Measurements from ENCODE around the gene BACE2. TPM values are rescaled to one million over a fixed set of nuclear protein-coding genes. Genes with fewer than 3 reads are reported as not detected.

The BACE2 gene
- total and polyA plus RNA-seq, 2 donors (not counting 1 experiment from before 2014, with no cell fraction given) = 18.4 to 40.8 TPM

- H4K20me1 ChIP-seq (ENCODE audit: control insufficient read depth, insufficient read depth, low read length, poor library complexity, severe bottlenecking) = no peaks in the 10 kb centered on the region
- no peak overlapping the region for H3K4me2 ChIP-seq (replicated peaks; ENCODE audit: low read depth, low read length, poor library complexity, severe bottlenecking)
- H3K27me3 ChIP-seq (replicated peaks in 1 of 4; ENCODE audit: control extremely low read depth in 1 of 4, control insufficient read depth in 3 of 4, insufficient read depth in 4 of 4, low read length in 3 of 4) = peaks cover 0 to 27% (median 10%) of the 10 kb centered on the region in 4 experiments
- 75% methylated on average over 20 of the region's 24 CpGs for WGBS (ENCODE audit: insufficient coverage)
- no peak overlapping the region for H3K4me3 ChIP-seq (ENCODE audit: control extremely low read depth in 1 of 5, extremely low read depth in 1 of 5, insufficient read depth in 1 of 5, low read depth in 2 of 5, low read length in 4 of 5)
- CTCF ChIA-PET = no interaction called here
- no peak overlapping the region for H3K9ac ChIP-seq (ENCODE audit: low read length)
- no peak for DNase-seq
- Mint-ChIP-seq H3K27me3 (peaks cover 34% of the 10 kb centered on the region), H3K27ac (no peak overlapping the region), H3K4me1 (peaks cover 3% of the 10 kb centered on the region), H3K9me3 (ENCODE audit: insufficient read depth) (no peaks in the 10 kb centered on the region), H3K4me3 (no peak overlapping the region)
- peaks cover 0 to 14% (median 1%) of the 10 kb centered on the region in 3 donors for H3K9me3 ChIP-seq (ENCODE audit: control extremely low read depth in 1 of 3, control insufficient read depth in 2 of 3, insufficient read depth in 1 of 3, low read length in 2 of 3)
- no peak overlapping the region for H3K27ac ChIP-seq (ENCODE audit: low read length in 2 of 2)
- TF ChIP-seq EZH2 (IDR thresholded peaks at IDR 0.05; ENCODE audit: borderline replicate concordance, insufficient read depth, low read depth, low read length, poor library complexity, severe bottlenecking) (no peak), CTCF (IDR thresholded peaks at IDR 0.05) (no peak)
- no peak overlapping the region for H2AFZ ChIP-seq (ENCODE audit: insufficient read depth, low read depth, low read length, poor library complexity, severe bottlenecking)
- no peaks in the 10 kb centered on the region for H3K36me3 ChIP-seq (replicated peaks in 1 of 2; ENCODE audit: control extremely low read depth in 1 of 2, control insufficient read depth in 1 of 2, extremely low read depth in 1 of 2, insufficient read depth in 2 of 2, low read length in 1 of 2)
- POLR2A ChIA-PET = no interaction called here
- intact Hi-C loops (cut with micrococcal nuclease) = no loop called here
- H3K79me2 ChIP-seq (ENCODE audit: control insufficient read depth, insufficient read depth, low read length) = no peaks in the 10 kb centered on the region
- ATAC-seq (ENCODE audit: low read depth) = no peak
- H3K4me1 ChIP-seq (ENCODE audit: control insufficient read depth in 2 of 2, insufficient read depth in 2 of 2, low read length in 2 of 2) = peaks cover 0 to 5% of the 10 kb centered on the region in 2 donors
Measured at GRCh38 chr21:41290106-41290799, 122.3 kb downstream of the BACE2 start.

GRCh38 chr21:41294548-41295231 is 126.7 kb downstream of the BACE2 start:
- CTCF ChIA-PET = no interaction called here
- peaks cover 0 to 5% of the 10 kb centered on the region in 2 donors for H3K4me1 ChIP-seq (ENCODE audit: control insufficient read depth in 2 of 2, insufficient read depth in 2 of 2, low read length in 2 of 2)
- no peaks in the 10 kb centered on the region for H3K36me3 ChIP-seq (replicated peaks in 1 of 2; ENCODE audit: control extremely low read depth in 1 of 2, control insufficient read depth in 1 of 2, extremely low read depth in 1 of 2, insufficient read depth in 2 of 2, low read length in 1 of 2)
- no peak overlapping the region for H3K4me2 ChIP-seq (replicated peaks; ENCODE audit: low read depth, low read length, poor library complexity, severe bottlenecking)
- no peak overlapping the region for H2AFZ ChIP-seq (ENCODE audit: insufficient read depth, low read depth, low read length, poor library complexity, severe bottlenecking)
- Mint-ChIP-seq H3K4me3 (no peak overlapping the region), H3K9me3 (ENCODE audit: insufficient read depth) (no peaks in the 10 kb centered on the region), H3K4me1 (peaks cover 3% of the 10 kb centered on the region), H3K27me3 (peaks cover 51% of the 10 kb centered on the region), H3K27ac (no peak overlapping the region)
- no peak overlapping the region for H3K27ac ChIP-seq (ENCODE audit: low read length in 2 of 2)
- peaks cover 1 to 14% (median 3%) of the 10 kb centered on the region in 3 donors for H3K9me3 ChIP-seq (ENCODE audit: control extremely low read depth in 1 of 3, control insufficient read depth in 2 of 3, insufficient read depth in 1 of 3, low read length in 2 of 3)
- H3K9ac ChIP-seq (ENCODE audit: low read length) = no peak overlapping the region
- no peak overlapping the region for H3K4me3 ChIP-seq (ENCODE audit: control extremely low read depth in 1 of 5, extremely low read depth in 1 of 5, insufficient read depth in 1 of 5, low read depth in 2 of 5, low read length in 4 of 5)
- POLR2A ChIA-PET = no interaction called here
- DNase-seq = no peak
- no peaks in the 10 kb centered on the region for H3K79me2 ChIP-seq (ENCODE audit: control insufficient read depth, insufficient read depth, low read length)
- ATAC-seq (ENCODE audit: low read depth) = no peak
- intact Hi-C loops (cut with micrococcal nuclease) = no loop called here
- WGBS (ENCODE audit: insufficient coverage) = no CpG with 5 or more reads among the region's 1 CpG
- H3K27me3 ChIP-seq (replicated peaks in 1 of 4; ENCODE audit: control extremely low read depth in 1 of 4, control insufficient read depth in 3 of 4, insufficient read depth in 4 of 4, low read length in 3 of 4) = peaks cover 0 to 48% (median 13%) of the 10 kb centered on the region in 4 experiments
- no peaks in the 10 kb centered on the region for H4K20me1 ChIP-seq (ENCODE audit: control insufficient read depth, insufficient read depth, low read length, poor library complexity, severe bottlenecking)
- TF ChIP-seq EZH2 (IDR thresholded peaks at IDR 0.05; ENCODE audit: borderline replicate concordance, insufficient read depth, low read depth, low read length, poor library complexity, severe bottlenecking) (no peak), CTCF (IDR thresholded peaks at IDR 0.05) (no peak)
